Measurements from ENCODE around the gene LMO7.

DNA sequence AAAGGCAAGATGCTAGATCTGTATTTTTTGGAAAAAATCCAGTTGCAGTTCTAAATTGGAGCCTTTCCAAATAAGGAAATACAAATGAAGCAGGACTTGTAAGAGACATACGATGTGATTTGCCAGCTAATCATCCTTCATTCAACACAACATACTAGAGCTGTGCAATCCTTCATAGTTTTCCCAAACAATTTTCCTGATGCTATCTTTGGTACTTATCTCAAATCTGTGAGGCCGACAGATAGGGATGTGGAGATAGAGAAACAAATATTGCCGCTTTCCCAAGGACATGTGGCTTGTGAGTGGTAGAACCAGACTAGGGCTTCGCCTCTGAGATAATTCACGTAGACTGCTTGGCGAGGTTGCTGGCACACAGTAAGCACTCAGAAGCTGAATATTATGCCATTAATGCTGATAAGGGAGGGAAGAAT lies 176.6 kb downstream of the LMO7 start:
- TF ChIP-seq, protein P1, sequence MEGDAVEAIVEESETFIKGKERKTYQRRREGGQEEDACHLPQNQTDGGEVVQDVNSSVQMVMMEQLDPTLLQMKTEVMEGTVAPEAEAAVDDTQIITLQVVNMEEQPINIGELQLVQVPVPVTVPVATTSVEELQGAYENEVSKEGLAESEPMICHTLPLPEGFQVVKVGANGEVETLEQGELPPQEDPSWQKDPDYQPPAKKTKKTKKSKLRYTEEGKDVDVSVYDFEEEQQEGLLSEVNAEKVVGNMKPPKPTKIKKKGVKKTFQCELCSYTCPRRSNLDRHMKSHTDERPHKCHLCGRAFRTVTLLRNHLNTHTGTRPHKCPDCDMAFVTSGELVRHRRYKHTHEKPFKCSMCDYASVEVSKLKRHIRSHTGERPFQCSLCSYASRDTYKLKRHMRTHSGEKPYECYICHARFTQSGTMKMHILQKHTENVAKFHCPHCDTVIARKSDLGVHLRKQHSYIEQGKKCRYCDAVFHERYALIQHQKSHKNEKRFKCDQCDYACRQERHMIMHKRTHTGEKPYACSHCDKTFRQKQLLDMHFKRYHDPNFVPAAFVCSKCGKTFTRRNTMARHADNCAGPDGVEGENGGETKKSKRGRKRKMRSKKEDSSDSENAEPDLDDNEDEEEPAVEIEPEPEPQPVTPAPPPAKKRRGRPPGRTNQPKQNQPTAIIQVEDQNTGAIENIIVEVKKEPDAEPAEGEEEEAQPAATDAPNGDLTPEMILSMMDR (IDR thresholded peaks at IDR 0.05) = no peak
- no peak for TF ChIP-seq POLR2A (IDR thresholded peaks at IDR 0.05)

Data from testis (tissue), 2 donors.